Heart left ventricle (tissue), 16 donors: ENCODE measurements around the gene NRARP. TPM values are rescaled to one million over a fixed set of nuclear protein-coding genes. Genes with fewer than 3 reads are reported as not detected.

Experiments
- ATAC-seq, 4 donors: fragments of 200-7000 bp; cut with Tn5 transposase; one replicate each; pipeline ENCODE4 v1.9.1; 2020 to 2022; ENCODE audit warnings: moderate library complexity in 4 of 4, mild to moderate bottlenecking in 3 of 4, moderate number of reproducible peaks in 1 of 4
- DNase-seq, 5 donors: peaks; one replicate each; pipeline ENCODE4 v3.0.0-alpha.2; 2020
- H3K27ac ChIP-seq, 12 donors: fragments of 200-600 bp; sonication (generic) in 4 of 12; one replicate each; pipeline versions ENCODE4 v1.5.0 to v1.8.0; 2016 to 2022; ENCODE audit warnings: mild to moderate bottlenecking in 2 of 12
- H3K27me3 ChIP-seq, 9 donors: fragments of 200-600 bp; sonication (generic) in 2 of 9; one replicate each; pipeline versions ENCODE4 v1.5.1 to v1.8.0; 2016 to 2022; ENCODE audit warnings: mild to moderate bottlenecking in 3 of 9
- H3K36me3 ChIP-seq, 9 donors: fragments of 200-600 bp; sonication (generic) in 2 of 9; one replicate each; pipeline versions ENCODE4 v1.5.0 to v1.8.0; 2018 to 2022; ENCODE audit warnings: mild to moderate bottlenecking in 2 of 9
- H3K4me1 ChIP-seq, 12 donors: fragments of 200-600 bp; sonication (generic) in 4 of 12; one replicate each; pipeline versions ENCODE4 v1.5.0 to v1.8.0; 2016 to 2022; ENCODE audit warnings: mild to moderate bottlenecking in 3 of 12
- H3K4me3 ChIP-seq, 12 donors: fragments of 200-600 bp; sonication (generic) in 4 of 12; one replicate each; pipeline versions ENCODE4 v1.5.0 to v1.8.0; 2017 to 2022; ENCODE audit warnings: mild to moderate bottlenecking in 9 of 12, moderate library complexity in 4 of 12
- H3K9me3 ChIP-seq, 12 donors: fragments of 200-600 bp; sonication (generic) in 4 of 12; one replicate each; pipeline versions ENCODE4 v1.5.0 to v1.8.0; 2016 to 2022; ENCODE audit warnings: mild to moderate bottlenecking in 1 of 12
- CTCF ChIP-seq, 12 donors: fragments of 200-600 bp; sonication (generic) in 4 of 12; IDR thresholded peaks; one replicate each; pipeline versions ENCODE4 v1.5.0 to v1.8.0; 2018 to 2022; ENCODE audit warnings: antibody characterized with exemption in 12 of 12, mild to moderate bottlenecking in 5 of 12
- POLR2A ChIP-seq, 2 donors: fragments of 450-650 bp; IDR thresholded peaks; one replicate each; pipeline ENCODE4 v1.6.1; 2017; ENCODE audit warnings: antibody characterized with exemption in 2 of 2, mild to moderate bottlenecking in 2 of 2, moderate library complexity in 2 of 2
- WGBS, 4 donors: extraction: QIAGEN DNeasy Blood & Tissue Kit in 2 of 4; methylation state at CpG; one replicate each; pipeline versions ENCODE4 v1.1.5 to v1.1.7; 2013 to 2018; 5-methylcytosine and 5-hydroxymethylcytosine counted together
- intact Hi-C, 10 donors: fragments of 100-400 bp; cut with DNase I; formaldehyde crosslinking; loops; one replicate each; pipeline versions ENCODE4 v1.11.1 to v1.14.2; 2022
- polyA plus RNA-seq, 2 donors: library from polyadenylated mRNA; stranded (reverse); fragments of 200-250 nt; gene quantifications; one replicate each; pipeline ENCODE4 v1.2.3, GENCODE V29; 2013
- total RNA-seq, 9 donors: library from RNA; depleted of rRNA in 2 of 9; stranded (reverse); fragments of >200 nt in 2 of 9; fragmentation: NEBNext Ultra II Directional in 3 of 9; extraction: Animal tissue kit (Norgen Biotek cat#: 25700) in 3 of 9; gene quantifications; one replicate each; pipeline versions ENCODE4 v1.1.0 to v1.2.4, GENCODE V29; 2016 to 2023
- donor health status: ischemic (EF 13 %, LVEDD 7.1; RV severe dilation, severe dysfunction).
- donor health status: healthy with polysubstance abuse.
- donor health status: DM: no; HTN: yes; CAD: no.
- donor health status: DM: no; HTN: no; CAD: no.
- donor health status: ischemic (EF 25% LVEDD 6.9; RV normal size, moderate dysfunction).
- donor health status: ischemic (EF 25% LVEDD 5.7; RV mildly dilated, moderate dysfunction).
- donor health status: healthy.
- donor health status: DM: yes; HTN: yes; CAD: no.
- donor health status: ischemic (EF 35%, LVEDD 5.7; RV mildly dilated, moderate dysfunction).
- donor health status: nonischemic (EF 11% LVEDD 7.7; RV severe dilation, severe dysfunction).
- donor health status: DM: yes; HTN: yes; CAD: no.
- donor health status: PGD.
- donor health status: ischemic (EF 29% LVEDD 5.4; RV normal size, mild dysfunction).
- donor health status: nonischemic (EF 23%, LVEDD 6.1; RV moderate dilation, normal function).

NRARP gene
- total and polyA plus RNA-seq, 11 donors = 1.6 to 15.8 (median 9.3) TPM

GRCh38 chr9:137320555-137321384, 18.7 kb upstream of the NRARP start:
- Histone ChIP-seq H3K4me1 (peaks cover 3 to 63% (median 35%) of the 10 kb centered on the region in 12 donors), H3K27ac (peak overlapping the region in 10 of 12 donors; percentile 11 to 93 (median 62)), H3K27me3 (peaks cover 0 to 14% (median 6%) of the 10 kb centered on the region in 9 donors), H3K9me3 (no peaks in the 10 kb centered on the region), H3K36me3 (no peaks in the 10 kb centered on the region), H3K4me3 (peak overlapping the region in 1 of 12 donors; percentile 1)
- ATAC-seq (peak in 2 of 4 donors; percentile 3 to 56), DNase-seq (peak; percentile 37 to 67 (median 45))
- intact Hi-C loops = no loop called here
- TF ChIP-seq POLR2A (IDR thresholded peaks at IDR 0.05) = no peak
- no peak for TF ChIP-seq CTCF (IDR thresholded peaks at IDR 0.05)
- 41 to 57% (median 49%) methylated on average over 14 to 24 of the region's 24 CpGs for WGBS, 4 donors

- TF ChIP-seq POLR2A (IDR thresholded peaks at IDR 0.05) = no peak
- no peak for TF ChIP-seq CTCF (IDR thresholded peaks at IDR 0.05)
- ATAC-seq = no peak
- intact Hi-C loops = loop anchor here in 2 of 10 donors (2.0 to 5.0 kb wide), 2 partner anchors 17 to 72 kb away; partner anchors contain the start of gene NRARP (in 1 of the 2)
- H3K27ac ChIP-seq = peak overlapping the region in 10 of 12 donors; percentile 5 to 97 (median 76)
- peaks cover 3 to 71% (median 43%) of the 10 kb centered on the region in 12 donors for H3K4me1 ChIP-seq
- DNase-seq = peak in 3 of 5 donors; percentile 21 to 38 (median 23)
- no peak overlapping the region for H3K4me3 ChIP-seq
- peaks cover 0 to 21% (median 6%) of the 10 kb centered on the region in 9 donors for H3K27me3 ChIP-seq
- no peaks in the 10 kb centered on the region for H3K9me3 ChIP-seq
- WGBS, 4 donors = 89 to 97% (median 90%) methylated on average over 17 to 22 of the region's 22 CpGs
- H3K36me3 ChIP-seq = no peaks in the 10 kb centered on the region
These were observed 17.9 kb upstream of the NRARP start for GRCh38 chr9:137319739-137320551.

- no peaks in the 10 kb centered on the region for H3K36me3 ChIP-seq
- TF ChIP-seq POLR2A (IDR thresholded peaks at IDR 0.05) (no peak), CTCF (IDR thresholded peaks at IDR 0.05) (peak; percentile 31 to 70 (median 54))
- peak overlapping the region in 4 of 12 donors; percentile 5 to 21 (median 18) for H3K4me3 ChIP-seq
- H3K9me3 ChIP-seq = no peaks in the 10 kb centered on the region
- DNase-seq (peak; percentile 78 to 87 (median 82)), ATAC-seq (peak; percentile 70 to 85 (median 74))
- peaks cover 0 to 21% (median 6%) of the 10 kb centered on the region in 9 donors for H3K27me3 ChIP-seq
- WGBS, 4 donors = 57 to 73% (median 62%) methylated on average over 19 to 26 of the region's 26 CpGs
- peak overlapping the region; percentile 48 to 97 (median 75) for H3K27ac ChIP-seq
- intact Hi-C loops = loop anchor here in 2 of 10 donors (2.0 to 5.0 kb wide), 2 partner anchors 16 to 73 kb away; partner anchors contain the start of gene NRARP (in 1 of the 2)
- peaks cover 3 to 79% (median 45%) of the 10 kb centered on the region in 12 donors for H3K4me1 ChIP-seq
These were observed 17.1 kb upstream of the NRARP start for GRCh38 chr9:137319011-137319738.
